Measurements from ENCODE around the gene P4HB.

The P4HB gene

DNA sequence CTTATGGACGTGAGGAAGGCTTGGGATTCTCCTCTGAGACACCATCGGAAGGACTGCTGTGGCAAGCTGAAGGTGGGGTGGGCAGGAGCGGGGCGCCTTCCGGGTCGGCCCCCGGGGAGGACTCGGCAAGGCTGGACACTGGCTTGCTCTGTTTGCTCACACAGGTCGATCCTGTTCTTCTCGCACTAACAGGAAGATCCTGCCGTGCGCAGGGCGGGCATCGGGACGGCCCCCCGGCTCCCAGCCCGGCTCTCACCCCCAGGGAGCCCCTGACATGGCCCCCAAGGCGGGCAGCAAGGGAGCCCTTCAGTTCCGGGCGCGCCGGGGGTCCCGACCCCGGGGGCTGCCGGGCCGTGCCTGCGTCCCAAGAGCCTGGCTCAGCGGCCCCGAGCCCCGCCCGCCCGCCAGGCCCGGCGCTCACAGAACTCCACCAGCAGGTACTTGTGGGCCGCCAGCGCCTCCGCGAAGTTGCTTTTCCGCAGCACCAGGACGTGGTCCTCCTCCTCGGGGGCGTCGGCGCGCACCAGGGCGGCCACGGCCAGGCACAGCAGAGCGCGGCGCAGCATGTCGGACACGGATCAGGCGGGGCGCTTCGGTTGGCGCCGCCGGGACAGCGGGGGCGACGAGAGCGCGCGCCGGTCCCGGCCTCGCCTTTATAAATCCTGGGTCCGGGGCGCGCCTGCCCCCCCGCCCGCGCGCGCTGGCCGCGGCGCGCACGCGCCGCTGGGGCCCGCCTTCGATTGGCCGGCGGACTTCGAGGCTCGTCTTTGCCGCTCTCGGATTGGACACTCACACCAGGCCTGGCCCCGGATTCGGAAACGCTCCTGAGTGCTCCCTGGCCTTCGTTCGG, at the start of gene P4HB:
P4HB (minus strand) TSS at position 630 of the 850 bp plus-strand sequence; CDS start at position 566, 64 bp downstream.
- TF ChIP-seq, protein P1, sequence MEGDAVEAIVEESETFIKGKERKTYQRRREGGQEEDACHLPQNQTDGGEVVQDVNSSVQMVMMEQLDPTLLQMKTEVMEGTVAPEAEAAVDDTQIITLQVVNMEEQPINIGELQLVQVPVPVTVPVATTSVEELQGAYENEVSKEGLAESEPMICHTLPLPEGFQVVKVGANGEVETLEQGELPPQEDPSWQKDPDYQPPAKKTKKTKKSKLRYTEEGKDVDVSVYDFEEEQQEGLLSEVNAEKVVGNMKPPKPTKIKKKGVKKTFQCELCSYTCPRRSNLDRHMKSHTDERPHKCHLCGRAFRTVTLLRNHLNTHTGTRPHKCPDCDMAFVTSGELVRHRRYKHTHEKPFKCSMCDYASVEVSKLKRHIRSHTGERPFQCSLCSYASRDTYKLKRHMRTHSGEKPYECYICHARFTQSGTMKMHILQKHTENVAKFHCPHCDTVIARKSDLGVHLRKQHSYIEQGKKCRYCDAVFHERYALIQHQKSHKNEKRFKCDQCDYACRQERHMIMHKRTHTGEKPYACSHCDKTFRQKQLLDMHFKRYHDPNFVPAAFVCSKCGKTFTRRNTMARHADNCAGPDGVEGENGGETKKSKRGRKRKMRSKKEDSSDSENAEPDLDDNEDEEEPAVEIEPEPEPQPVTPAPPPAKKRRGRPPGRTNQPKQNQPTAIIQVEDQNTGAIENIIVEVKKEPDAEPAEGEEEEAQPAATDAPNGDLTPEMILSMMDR (conservative IDR thresholded peaks at IDR 0.05; ENCODE audit: low read length): no peak
- DNase-seq (ENCODE audit: low read depth): no peak
- H3K4me3 ChIP-seq (ENCODE audit: low read length): peak within 1 kb of the TSS; percentile 95

DNA sequence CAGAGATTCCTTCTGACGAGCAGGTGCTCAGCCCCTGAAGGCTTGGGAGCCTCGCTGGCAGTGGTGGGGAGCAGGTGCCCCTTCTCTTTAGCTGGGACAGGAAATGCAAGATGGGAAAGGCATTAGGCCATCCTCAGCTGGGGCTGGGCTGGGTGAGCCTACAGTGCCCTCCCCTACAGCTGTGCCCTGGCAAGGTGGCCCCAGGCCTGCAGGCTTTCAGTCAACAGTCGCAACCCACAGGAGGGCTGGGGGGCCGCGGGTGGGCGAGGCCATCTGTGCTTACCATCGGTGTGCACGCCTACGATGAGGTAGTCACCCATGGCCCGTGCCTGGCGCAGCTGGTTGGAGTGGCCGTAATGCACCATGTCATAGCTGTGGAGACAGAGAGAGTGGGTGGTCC, 48.9 kb upstream of the P4HB start:
- TF ChIP-seq, protein P1 (conservative IDR thresholded peaks at IDR 0.05; ENCODE audit: low read length): no peak

DNA sequence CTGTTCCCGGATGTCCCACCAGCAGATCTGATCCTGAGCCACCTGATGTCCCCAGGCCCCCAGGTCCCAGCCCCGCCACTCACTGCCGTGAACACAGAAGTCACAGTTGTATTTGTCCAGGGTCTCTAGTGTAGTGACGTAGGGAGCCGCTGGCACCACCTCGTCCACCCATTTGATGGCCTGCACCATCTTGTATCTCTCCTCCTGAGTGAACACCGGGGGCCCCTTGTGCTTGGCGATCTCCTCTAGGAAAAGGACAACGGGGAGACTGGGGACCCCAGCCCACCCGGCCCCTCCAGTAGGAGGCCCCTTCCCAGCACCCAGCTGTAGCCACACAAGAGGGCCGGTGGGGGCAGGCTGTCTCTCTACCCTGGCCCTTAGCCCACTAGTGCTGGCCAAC, 48.5 kb upstream of the P4HB start:
- H3K4me3 ChIP-seq (ENCODE audit: low read length): no peak overlapping the region
- TF ChIP-seq, protein P1 (conservative IDR thresholded peaks at IDR 0.05; ENCODE audit: low read length): no peak
- no peak for DNase-seq (ENCODE audit: low read depth)

More for the DNA sequence above, 48.9 kb upstream of the P4HB start:
- no peak for DNase-seq (ENCODE audit: low read depth)
- H3K4me3 ChIP-seq (ENCODE audit: low read length): no peak overlapping the region

DNA sequence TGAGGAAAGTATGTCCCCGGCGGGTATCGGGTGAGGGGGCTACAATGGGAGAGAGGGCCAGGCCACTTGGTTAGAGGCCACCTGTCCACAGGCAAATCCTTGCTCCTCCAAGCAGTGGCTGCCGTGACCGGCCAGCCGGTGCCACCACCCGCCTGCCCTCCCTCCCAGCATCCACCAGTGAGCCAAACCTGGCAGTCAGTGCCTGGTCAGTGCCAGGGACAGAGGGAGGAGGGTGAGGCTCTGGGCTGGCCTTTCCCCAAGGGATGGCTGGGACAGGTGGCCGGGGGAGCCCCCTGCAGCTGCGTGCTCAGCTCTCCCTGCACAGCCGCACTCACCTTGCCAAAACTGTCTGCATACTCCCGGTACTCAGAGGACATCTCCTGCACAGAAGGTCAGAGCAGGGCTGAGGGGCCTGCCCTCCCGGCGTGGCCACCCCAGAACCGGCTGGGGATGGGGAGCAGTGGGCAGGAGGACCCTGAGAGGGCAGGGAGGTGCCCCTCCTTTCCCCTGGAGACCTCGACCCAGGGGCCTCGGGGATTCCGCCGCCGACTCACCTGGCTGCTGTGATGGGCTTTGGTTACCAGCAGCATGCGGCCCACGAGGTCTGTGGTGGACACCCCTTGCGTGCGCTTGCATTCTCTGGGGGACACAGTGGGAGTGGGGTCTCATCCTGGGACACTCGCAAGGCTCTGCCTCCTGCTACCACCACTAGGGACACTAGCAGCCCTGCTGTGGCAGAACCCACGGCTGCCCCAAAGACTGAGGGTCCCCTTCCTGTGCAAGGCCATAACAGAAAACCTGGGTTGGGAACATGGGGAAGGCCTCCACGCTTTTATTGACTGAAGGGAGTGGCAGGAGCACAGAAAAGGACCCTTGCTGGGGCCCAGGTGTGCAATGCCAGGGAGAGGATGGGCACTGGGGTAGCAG, 47.1 kb upstream of the P4HB start:
- DNase-seq (ENCODE audit: low read depth): no peak
- TF ChIP-seq, protein P1 (conservative IDR thresholded peaks at IDR 0.05; ENCODE audit: low read length): no peak
- H3K4me3 ChIP-seq (ENCODE audit: low read length): no peak overlapping the region

DNA sequence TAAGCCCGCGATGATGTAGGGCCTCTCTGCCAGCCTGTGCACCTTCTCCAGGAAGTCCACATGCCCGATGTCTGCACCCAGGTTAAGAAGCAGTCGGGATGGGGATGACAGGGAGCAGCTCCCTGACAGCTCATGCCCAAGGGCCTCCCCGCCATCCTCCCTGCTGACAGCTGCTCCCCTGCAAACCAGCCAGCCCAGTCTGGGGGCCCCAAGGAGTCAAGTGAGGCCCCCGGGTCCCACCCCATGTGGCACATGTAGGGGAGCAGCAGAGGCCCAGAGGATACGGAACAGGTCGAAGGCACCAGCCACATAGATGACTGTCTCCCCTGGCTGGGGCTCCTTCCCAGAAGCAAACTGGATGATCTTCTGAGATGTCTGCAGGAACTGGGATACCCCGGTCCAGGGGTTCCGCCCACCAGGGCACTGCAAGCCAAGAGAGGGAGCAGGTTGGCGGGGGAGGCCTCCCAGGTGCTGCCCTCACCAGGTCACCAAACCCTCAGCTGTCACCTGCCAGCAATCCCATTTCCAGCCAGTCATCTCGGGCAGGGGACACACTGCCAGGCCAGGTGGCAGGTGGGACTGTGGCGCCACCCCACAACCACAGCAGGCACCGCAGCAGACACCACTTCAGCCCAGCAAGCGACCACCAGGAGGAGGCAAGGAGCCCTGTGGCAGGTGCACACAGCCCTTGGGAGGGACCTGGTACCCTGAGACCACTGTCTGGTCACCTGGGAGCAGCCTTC, 46.3 kb upstream of the P4HB start:
- no peak overlapping the region for H3K4me3 ChIP-seq (ENCODE audit: low read length)
- TF ChIP-seq, protein P1 (conservative IDR thresholded peaks at IDR 0.05; ENCODE audit: low read length): no peak
- DNase-seq (ENCODE audit: low read depth): no peak

DNA sequence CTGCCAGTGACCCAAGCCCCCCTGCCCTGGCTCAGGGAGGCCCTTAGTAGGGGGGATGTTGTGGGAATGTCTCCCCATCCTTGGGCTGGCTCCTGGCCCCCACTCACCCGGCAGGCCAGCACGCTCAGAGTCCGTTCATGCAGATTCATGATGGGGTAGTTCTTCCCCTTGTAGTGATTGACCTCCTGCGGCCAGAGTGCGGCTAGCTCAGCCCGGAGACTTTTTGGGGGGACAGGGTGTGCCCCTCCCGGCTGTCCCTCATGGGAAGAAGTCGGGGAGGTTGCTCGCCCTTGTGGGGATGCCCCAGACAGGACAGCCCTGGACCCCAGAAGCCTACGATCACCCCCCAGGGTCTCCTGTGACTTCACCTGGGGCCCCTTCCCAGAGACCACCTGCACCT, 45.7 kb upstream of the P4HB start:
- H3K4me3 ChIP-seq (ENCODE audit: low read length): no peak overlapping the region
- TF ChIP-seq, protein P1 (conservative IDR thresholded peaks at IDR 0.05; ENCODE audit: low read length): no peak
- DNase-seq (ENCODE audit: low read depth): no peak

Measured in AG10803 (cell line).